GM12865 (cell line): ENCODE measurements around the gene INSC.

ENCODE experiments used
- DNase-seq: peaks from one replicate; pipeline ENCODE4 v3.0.0; 2010; ENCODE audit warnings: low read depth
- H3K4me3 ChIP-seq: 2 replicates; pipeline ENCODE4 v1.5.1; 2011; ENCODE audit warnings: mild to moderate bottlenecking, low read depth, low read length, control low read depth
- TF ChIP-seq, protein P1 (sequence below): IDR thresholded peaks from 2 replicates; pipeline ENCODE4 v1.5.1; 2011; ENCODE audit warnings: low read length, control low read depth, low read depth, inconsistent platforms; ENCODE audit not compliant: insufficient read depth; ENCODE audit errors: missing control alignments

Gene INSC

DNA sequence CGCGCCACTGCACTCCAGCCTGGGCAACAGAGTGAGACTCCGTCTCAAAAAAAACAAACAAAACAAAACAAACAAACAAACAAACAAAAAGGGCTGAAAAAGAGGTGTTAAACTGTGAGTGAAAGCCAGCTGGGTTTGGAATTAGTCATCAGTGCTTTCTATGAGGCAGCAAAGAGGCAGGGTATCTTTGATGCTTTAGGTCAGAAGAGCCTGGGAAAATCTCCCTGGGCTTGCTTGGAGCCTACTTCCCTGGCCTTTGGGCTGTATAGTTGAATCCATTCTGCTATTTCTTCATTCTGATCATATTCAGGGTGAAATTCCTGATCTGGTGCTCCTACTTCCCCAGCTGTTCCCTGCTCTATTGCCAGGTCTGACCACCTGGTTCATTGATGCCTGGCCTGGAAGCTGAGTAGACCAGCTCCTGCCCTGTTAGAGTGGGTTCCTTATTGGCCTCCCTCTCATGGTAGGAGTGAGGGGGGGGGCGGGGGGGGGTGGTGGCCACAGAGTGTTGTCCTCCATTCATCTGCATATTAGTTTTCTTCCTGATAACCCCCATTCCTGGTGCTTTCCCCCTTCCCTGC is 65.6 kb downstream of the INSC start:
- DNase-seq: peak; percentile 12
- H3K4me3 ChIP-seq: no peak overlapping the region
- TF ChIP-seq, protein P1, sequence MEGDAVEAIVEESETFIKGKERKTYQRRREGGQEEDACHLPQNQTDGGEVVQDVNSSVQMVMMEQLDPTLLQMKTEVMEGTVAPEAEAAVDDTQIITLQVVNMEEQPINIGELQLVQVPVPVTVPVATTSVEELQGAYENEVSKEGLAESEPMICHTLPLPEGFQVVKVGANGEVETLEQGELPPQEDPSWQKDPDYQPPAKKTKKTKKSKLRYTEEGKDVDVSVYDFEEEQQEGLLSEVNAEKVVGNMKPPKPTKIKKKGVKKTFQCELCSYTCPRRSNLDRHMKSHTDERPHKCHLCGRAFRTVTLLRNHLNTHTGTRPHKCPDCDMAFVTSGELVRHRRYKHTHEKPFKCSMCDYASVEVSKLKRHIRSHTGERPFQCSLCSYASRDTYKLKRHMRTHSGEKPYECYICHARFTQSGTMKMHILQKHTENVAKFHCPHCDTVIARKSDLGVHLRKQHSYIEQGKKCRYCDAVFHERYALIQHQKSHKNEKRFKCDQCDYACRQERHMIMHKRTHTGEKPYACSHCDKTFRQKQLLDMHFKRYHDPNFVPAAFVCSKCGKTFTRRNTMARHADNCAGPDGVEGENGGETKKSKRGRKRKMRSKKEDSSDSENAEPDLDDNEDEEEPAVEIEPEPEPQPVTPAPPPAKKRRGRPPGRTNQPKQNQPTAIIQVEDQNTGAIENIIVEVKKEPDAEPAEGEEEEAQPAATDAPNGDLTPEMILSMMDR: no peak

DNA sequence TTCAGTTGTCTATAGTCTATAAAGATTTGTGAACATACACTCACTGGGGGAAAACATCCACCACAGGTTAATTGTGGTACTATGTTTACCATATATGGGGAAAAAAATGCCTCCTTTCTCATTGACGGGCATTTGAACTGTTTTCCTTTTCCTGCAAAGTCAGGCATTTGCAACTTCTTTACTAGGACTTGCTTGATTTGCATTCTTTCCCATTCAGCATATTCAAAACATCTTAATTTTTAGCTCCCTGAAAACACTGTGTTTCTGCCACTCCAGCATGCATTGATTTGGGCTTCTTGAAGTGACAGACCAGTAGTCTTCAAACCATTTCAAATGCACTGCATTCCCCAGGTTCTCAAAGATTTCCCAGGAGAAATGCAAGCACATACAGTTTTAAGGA is 67.6 kb downstream of the INSC start:
- DNase-seq: no peak
- H3K4me3 ChIP-seq: no peak overlapping the region

DNA sequence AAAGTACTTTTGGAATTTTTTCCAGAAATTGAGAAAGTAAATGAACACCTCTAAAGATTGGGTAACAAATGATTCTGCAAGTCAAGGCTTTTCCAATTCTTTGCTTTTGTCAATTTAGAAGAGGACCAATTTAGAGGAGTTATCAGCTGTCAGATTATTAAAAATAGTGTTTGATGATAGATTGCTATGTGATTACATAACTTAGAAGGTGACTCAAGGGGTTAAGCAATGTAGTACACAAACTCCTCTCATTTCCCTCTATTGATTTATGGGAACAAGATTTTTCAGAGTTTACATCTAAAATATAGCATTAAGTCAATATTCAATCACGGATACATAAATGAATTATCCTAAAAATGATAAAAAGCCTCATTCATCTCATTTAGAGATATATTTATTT is 70.3 kb downstream of the INSC start:
- DNase-seq: no peak
- TF ChIP-seq, protein P1: no peak
- no peak overlapping the region for H3K4me3 ChIP-seq

More for the DNA sequence above, 67.6 kb downstream of the INSC start:
- TF ChIP-seq, protein P1: no peak

DNA sequence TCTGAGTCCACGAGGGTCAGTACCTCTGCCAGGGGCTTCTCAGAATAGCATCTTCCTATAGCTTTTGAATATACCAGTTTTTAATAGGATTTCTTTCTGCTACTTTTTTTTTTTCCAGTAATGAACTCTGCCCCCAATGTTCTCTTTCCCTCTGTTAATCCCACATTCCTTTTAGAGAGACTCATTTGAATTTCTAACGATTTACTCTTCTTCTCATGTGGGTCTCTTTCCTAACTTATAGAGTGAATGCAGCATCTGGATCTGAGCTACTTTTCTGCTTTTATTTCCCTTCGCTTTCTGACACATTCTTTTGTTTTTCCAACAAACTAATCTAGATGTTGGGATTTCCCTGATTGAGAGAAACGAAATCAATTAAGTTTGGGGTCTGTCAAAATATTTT is 71.4 kb downstream of the INSC start:
- TF ChIP-seq, protein P1: no peak
- DNase-seq: no peak
- no peak overlapping the region for H3K4me3 ChIP-seq

DNA sequence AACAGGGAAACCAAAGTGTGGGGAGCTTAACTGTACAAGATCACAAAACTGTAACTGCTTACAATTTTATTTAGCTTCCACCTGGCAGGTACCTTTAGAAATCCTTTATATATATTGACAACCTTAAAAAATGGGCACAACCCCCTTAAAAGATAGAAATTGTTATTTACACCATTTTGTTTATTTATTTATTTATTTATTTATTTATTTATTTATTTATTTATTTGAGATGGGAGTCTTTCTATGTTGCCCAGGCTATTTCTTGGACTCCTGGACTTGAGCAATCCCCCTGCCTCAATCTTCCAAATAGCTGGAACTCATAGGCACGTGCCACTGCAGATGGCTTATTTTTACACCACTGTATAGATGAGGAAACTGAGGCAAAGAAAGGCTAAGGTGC is 74.5 kb downstream of the INSC start:
- no peak for DNase-seq
- H3K4me3 ChIP-seq: no peak overlapping the region
- TF ChIP-seq, protein P1: no peak

DNA sequence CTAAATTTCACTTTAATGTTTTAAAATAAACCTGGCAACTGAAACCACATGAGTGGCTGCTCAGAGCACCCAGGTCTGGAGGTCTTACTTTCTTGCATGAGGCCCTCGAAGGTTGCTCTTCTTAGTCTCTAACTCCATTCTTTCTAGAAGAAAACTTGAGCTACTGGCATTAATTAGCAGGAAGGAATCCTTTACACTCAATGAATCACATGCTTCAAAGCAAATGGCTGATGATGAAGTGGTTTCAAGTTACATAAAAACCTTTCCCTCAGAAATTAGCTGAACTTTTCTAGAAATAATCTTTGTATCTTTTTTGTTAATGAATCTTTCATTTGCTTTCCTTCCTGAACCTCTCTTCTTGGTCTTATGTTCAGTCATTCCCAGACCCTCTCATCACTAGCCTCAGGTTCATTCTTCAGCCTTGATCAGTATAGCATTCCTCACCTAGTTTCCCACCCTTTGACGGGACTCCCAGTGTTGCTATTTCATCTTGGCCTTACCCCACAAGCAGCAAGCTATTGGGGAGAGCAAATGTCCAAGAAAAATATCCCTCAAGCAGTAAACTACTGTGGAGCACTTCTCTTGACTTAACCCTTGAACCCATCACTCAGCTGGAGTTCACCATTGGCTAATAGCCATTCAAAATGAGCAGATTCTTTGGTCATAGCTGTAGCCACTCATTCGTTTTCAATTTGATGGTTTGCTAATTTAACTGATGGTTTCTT is 75.1 kb downstream of the INSC start:
- no peak overlapping the region for H3K4me3 ChIP-seq
- TF ChIP-seq, protein P1: no peak
- DNase-seq: no peak
